Spleen (tissue), 7 donors: Measurements from ENCODE around the gene RASSF5.

Experiments used
- CTCF ChIP-seq, 11 experiments: fragments of 200-600 bp in 7 of 11; fragments of 450-650 bp in 4 of 11; sonication (generic) in 4 of 11; IDR thresholded peaks in 8 of 11; conservative IDR thresholded peaks in 3 of 11; 1 replicate in 7 of 11; 2 replicates in 4 of 11; pipeline versions ENCODE4 v1.4.0 to v1.8.0; 2016 to 2021; ENCODE audit warnings: antibody characterized with exemption in 11 of 11, inconsistent platforms in 4 of 11, mild to moderate bottlenecking in 1 of 11
- POLR2A ChIP-seq, 3 donors: fragments of 450-650 bp; IDR thresholded peaks; one replicate each; pipeline ENCODE4 v1.5.1; 2017; ENCODE audit warnings: antibody characterized with exemption in 3 of 3, mild to moderate bottlenecking in 1 of 3
- donor health status: DM: no; HTN: no; CAD: no; lungs with moderate emphysema.
- donor health status: DM: no; HTN: no; CAD: no.
- donor health status: DM: no; HTN: no; CAD: no.

GRCh38 chr1:206488466-206488865 lies 18.9 kb upstream of the RASSF5 start:
- TF ChIP-seq POLR2A (IDR thresholded peaks at IDR 0.05) (no peak), CTCF (IDR thresholded peaks at IDR 0.05 in 8 of 11, conservative IDR thresholded peaks at IDR 0.05 in 3 of 11) (no peak)
